Measurements from ENCODE around the gene CPT1B. TPM values are rescaled to one million over a fixed set of nuclear protein-coding genes. Genes with fewer than 3 reads are reported as not detected.

Gene CPT1B
- total and polyA plus RNA-seq, 10 of the 15 experiments (the other 5 are each of a cell fraction or from before 2014, with no cell fraction given) = 3.5 to 54.0 (median 21.7) TPM

GRCh38 chr22:50563413-50564160 is 14.6 kb downstream of the CPT1B start (continued):
- no peak for TF ChIP-seq ZBTB11 (CRISPR knock-in tag; IDR thresholded peaks at IDR 0.05)
- no peak for TF ChIP-seq JUND (IDR thresholded peaks at IDR 0.05; ENCODE audit: low read depth, low read length)
- no peak for TF ChIP-seq RB1 (IDR thresholded peaks at IDR 0.05; ENCODE audit: borderline replicate concordance)

- intact Hi-C loops (cut with micrococcal nuclease; ENCODE audit: unreplicated experiment) (loop anchor here (1.0 to 5.0 kb wide), 2 partner anchors 21 to 35 kb away; partner anchors contain the start of gene SCO2), in situ Hi-C loops (cut with MboI) (no loop called here)
- ChIA-PET CTCF (interaction anchor here (0.6 to 2.5 kb wide), 23 partner anchors 10 to 387 kb away, joined by 3 to 21 read pairs (median 4); partner anchors contain the start of genes CHKB, HDAC10, KLHDC7B and LMF2), RAD21 (ENCODE audit: unreplicated experiment) (interaction anchor here (0.7 to 2.9 kb wide), 8 partner anchors 14 to 92 kb away, joined by 3 to 17 read pairs (median 3); partner anchors contain the start of genes KLHDC7B and SCO2), POLR2A (interaction anchor here (0.6 to 4.8 kb wide), 13 partner anchors 11 to 376 kb away, joined by 3 to 21 read pairs (median 5); partner anchors contain the start of genes ARSA, KLHDC7B, LMF2 and NCAPH2), SMC1A (ENCODE audit: uncharacterized antibody, unreplicated experiment) (interaction anchor here (0.7 to 2.8 kb wide), 8 partner anchors 10 to 59 kb away, joined by 3 to 14 read pairs (median 4); partner anchors contain the start of gene SCO2)
- Histone ChIP-seq H3K4me2 (ENCODE audit: control insufficient read depth, insufficient read depth) (peak within 1 kb of the TSS; percentile 73), H4K20me1 (ENCODE audit: control insufficient read depth, insufficient read depth) (no peaks in the 10 kb centered on the region), H3K36me3 (ENCODE audit: control insufficient read depth in 2 of 2, insufficient read depth in 2 of 2, low read length in 1 of 2) (no peaks in the 10 kb centered on the region), H3K9ac (ENCODE audit: control insufficient read depth, insufficient read depth, low read length) (peak within 1 kb of the TSS; percentile 57), H3K9me3 (replicated peaks; ENCODE audit: control insufficient read depth, insufficient read depth, low read length) (no peaks in the 10 kb centered on the region), H3K4me3 (peak within 1 kb of the TSS; percentile 94), H3K27ac (ENCODE audit: control insufficient read depth, insufficient read depth) (no peak within 1 kb of the TSS), H2AFZ (ENCODE audit: control insufficient read depth, low read depth, low read length) (peak within 1 kb of the TSS; percentile 63), H3K27me3 (replicated peaks in 1 of 2; ENCODE audit: control insufficient read depth in 2 of 2, insufficient read depth in 2 of 2, low read length in 1 of 2) (peaks cover 0 to 1% of the 10 kb centered on the region in 2 experiments; a peak in 1 of 4 replicates), H3K4me1 (ENCODE audit: control insufficient read depth, insufficient read depth, low read length) (no peaks in the 10 kb centered on the region), H3K79me2 (ENCODE audit: control insufficient read depth, insufficient read depth, low read length) (no peaks in the 10 kb centered on the region)
- 2% methylated on average over 40 of the region's 61 CpGs for whole genome bisulfite sequencing (ENCODE audit: insufficient coverage, insufficient replicate concordance, low lambda C conversion rate, missing lambda C conversion rate)
- ATAC-seq (peak; percentile 98), DNase-seq (ENCODE audit: low read depth, low spot score) (peak; percentile 75), FAIRE-seq (peak; percentile 81)
- BruUV-seq (replicated peaks) = TSS peak; percentile 97
- TF ChIP-seq SMARCA5 (IDR thresholded peaks at IDR 0.05) = peak; percentile 71; the same call in 1 of the 2 replicates
- no peak for TF ChIP-seq REST (IDR thresholded peaks at IDR 0.05; ENCODE audit: low read depth, low read length)
- TF ChIP-seq, protein P1, sequence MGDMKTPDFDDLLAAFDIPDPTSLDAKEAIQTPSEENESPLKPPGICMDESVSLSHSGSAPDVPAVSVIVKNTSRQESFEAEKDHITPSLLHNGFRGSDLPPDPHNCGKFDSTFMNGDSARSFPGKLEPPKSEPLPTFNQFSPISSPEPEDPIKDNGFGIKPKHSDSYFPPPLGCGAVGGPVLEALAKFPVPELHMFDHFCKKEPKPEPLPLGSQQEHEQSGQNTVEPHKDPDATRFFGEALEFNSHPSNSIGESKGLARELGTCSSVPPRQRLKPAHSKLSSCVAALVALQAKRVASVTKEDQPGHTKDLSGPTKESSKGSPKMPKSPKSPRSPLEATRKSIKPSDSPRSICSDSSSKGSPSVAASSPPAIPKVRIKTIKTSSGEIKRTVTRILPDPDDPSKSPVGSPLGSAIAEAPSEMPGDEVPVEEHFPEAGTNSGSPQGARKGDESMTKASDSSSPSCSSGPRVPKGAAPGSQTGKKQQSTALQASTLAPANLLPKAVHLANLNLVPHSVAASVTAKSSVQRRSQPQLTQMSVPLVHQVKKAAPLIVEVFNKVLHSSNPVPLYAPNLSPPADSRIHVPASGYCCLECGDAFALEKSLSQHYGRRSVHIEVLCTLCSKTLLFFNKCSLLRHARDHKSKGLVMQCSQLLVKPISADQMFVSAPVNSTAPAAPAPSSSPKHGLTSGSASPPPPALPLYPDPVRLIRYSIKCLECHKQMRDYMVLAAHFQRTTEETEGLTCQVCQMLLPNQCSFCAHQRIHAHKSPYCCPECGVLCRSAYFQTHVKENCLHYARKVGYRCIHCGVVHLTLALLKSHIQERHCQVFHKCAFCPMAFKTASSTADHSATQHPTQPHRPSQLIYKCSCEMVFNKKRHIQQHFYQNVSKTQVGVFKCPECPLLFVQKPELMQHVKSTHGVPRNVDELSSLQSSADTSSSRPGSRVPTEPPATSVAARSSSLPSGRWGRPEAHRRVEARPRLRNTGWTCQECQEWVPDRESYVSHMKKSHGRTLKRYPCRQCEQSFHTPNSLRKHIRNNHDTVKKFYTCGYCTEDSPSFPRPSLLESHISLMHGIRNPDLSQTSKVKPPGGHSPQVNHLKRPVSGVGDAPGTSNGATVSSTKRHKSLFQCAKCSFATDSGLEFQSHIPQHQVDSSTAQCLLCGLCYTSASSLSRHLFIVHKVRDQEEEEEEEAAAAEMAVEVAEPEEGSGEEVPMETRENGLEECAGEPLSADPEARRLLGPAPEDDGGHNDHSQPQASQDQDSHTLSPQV (IDR thresholded peaks at IDR 0.05) = no peak
Observed at GRCh38 chr22:50562523-50563412, 15.5 kb downstream of the CPT1B start, which contains the start of gene SYCE3. TSS of gene SYCE3 (minus strand) at chr22:50562919. CDS start at chr22:50556405, 6,514 bp downstream.
